Smooth muscle cell (in vitro differentiated cells): Measurements from ENCODE around the gene R3HCC1L. TPM values are rescaled to one million over a fixed set of nuclear protein-coding genes. Genes with fewer than 3 reads are reported as not detected.

Experiments
- DNase-seq: peaks from one replicate; lab custom pipeline; 2025; ENCODE audit not compliant: unreplicated experiment; lab: John Stamatoyannopoulos, UW
- H2AFZ ChIP-seq: fragments of 200-600 bp; sonication (generic); 2 replicates; pipeline ENCODE4 v1.6.0; 2016; ENCODE audit warnings: antibody characterized with exemption, low read depth, mild to moderate bottlenecking
- H3F3A ChIP-seq: fragments of 200-600 bp; sonication (generic); 2 replicates; pipeline ENCODE4 v1.6.0; 2017; ENCODE audit warnings: antibody characterized with exemption, low read depth
- H3K27ac ChIP-seq: fragments of 200-600 bp; sonication (generic); 2 replicates; pipeline ENCODE4 v1.5.1; 2016; ENCODE audit warnings: low read depth, mild to moderate bottlenecking
- H3K27me3 ChIP-seq: fragments of 200-600 bp; sonication (generic); 2 replicates; pipeline ENCODE4 v1.6.1; 2016; ENCODE audit warnings: low read depth, mild to moderate bottlenecking
- H3K36me3 ChIP-seq: fragments of 200-600 bp; sonication (generic); 2 replicates; pipeline ENCODE4 v1.5.1; 2016; ENCODE audit warnings: low read depth
- H3K4me1 ChIP-seq: fragments of 200-600 bp; sonication (generic); 2 replicates; pipeline ENCODE4 v1.5.1; 2016; ENCODE audit warnings: low read depth
- H3K4me2 ChIP-seq: fragments of 200-600 bp; sonication (generic); 2 replicates; pipeline ENCODE4 v1.6.0; 2016; ENCODE audit warnings: mild to moderate bottlenecking
- H3K4me3 ChIP-seq: fragments of 200-600 bp; sonication (generic); 2 replicates; pipeline ENCODE4 v1.5.1; 2016; ENCODE audit warnings: mild to moderate bottlenecking
- H3K79me2 ChIP-seq: fragments of 200-600 bp; sonication (generic); 2 replicates; pipeline ENCODE4 v1.6.0; 2016; ENCODE audit warnings: low read depth, mild to moderate bottlenecking
- H3K9ac ChIP-seq: fragments of 200-600 bp; sonication (generic); 2 replicates; pipeline ENCODE4 v1.6.0; 2016; ENCODE audit warnings: low read depth
- H3K9me3 ChIP-seq: fragments of 200-600 bp; sonication (generic); replicated peaks from 2 replicates; pipeline ENCODE4 v1.5.1; 2016; ENCODE audit warnings: low read depth
- H4K20me1 ChIP-seq: fragments of 200-600 bp; sonication (generic); 2 replicates; pipeline ENCODE4 v1.6.0; 2016; ENCODE audit warnings: low read depth
- WGBS: methylation state at CpG from one replicate; pipeline ENCODE4 v1.1.7; 2016; ENCODE audit warnings: low lambda C conversion rate; 5-methylcytosine and 5-hydroxymethylcytosine counted together
- polyA plus RNA-seq: library from polyadenylated mRNA; unstranded; fragments of >200 nt; fragmentation: Nextera tagmentation; extraction: Ambion mirVana; gene quantifications from 2 replicates; pipeline ENCODE4 v1.2.1, GENCODE V29; 2016
- total RNA-seq: library from RNA; depleted of rRNA; stranded (reverse); fragments of >200 nt; gene quantifications from 2 replicates; pipeline ENCODE4 v1.2.3, GENCODE V29; 2014
- TF ChIP-seq, protein P1 (sequence below): fragments of 200-600 bp; sonication (generic); IDR thresholded peaks from 2 replicates; pipeline ENCODE4 v1.5.1; 2017; ENCODE audit warnings: borderline replicate concordance, mild to moderate bottlenecking, antibody characterized with exemption; ENCODE audit not compliant: insufficient read depth, poor library complexity, severe bottlenecking

Gene R3HCC1L
- total and polyA plus RNA-seq, 2 experiments from 2014 or later: 11.4 to 12.2 TPM

DNA sequence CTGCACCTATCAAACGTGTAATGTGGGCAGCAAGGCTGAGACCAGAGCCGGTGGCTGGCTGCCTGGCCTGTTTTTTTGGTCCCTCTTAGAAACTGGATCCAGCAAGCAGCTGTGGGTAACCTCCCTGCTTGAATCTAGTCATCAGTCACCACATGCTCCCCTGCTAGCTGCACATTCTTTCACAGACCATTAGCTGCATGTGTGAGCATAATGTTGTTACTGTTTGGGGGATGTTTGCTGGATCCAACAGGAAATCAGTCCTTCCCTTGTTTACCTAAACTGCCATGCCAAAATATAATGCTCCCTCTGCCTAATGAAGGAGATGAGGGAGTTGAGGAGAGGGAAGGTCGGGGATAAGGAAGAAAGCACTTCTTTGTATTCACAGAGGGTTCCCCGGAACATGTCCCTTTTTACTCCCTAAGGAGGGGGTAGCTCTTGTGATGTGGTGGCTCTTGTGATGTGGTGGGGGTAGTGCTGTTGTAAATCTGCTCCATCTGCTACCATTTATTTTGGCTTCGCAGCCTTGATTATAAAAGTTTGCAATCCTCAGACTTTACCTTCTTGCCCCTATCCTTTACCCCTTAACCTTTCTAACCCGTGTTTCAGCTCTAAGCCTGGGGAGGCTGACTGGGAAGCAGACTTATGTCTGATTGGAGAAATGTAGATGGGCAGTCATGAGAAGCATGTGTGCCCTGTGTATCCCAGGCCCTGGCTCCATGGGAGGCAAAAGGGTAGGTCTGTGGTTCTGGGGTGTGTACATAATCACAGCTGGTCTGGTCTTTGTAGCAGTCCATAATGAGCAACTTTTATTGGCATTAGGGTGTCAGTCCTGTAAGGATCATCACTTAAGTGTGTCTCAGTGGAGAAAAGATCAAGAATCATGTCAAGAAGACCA is 112.7 kb downstream of the R3HCC1L start:
- no peaks in the 10 kb centered on the region for H3K9me3 ChIP-seq
- no peaks in the 10 kb centered on the region for H3K79me2 ChIP-seq
- H3K9ac ChIP-seq: no peak overlapping the region
- TF ChIP-seq, protein P1, sequence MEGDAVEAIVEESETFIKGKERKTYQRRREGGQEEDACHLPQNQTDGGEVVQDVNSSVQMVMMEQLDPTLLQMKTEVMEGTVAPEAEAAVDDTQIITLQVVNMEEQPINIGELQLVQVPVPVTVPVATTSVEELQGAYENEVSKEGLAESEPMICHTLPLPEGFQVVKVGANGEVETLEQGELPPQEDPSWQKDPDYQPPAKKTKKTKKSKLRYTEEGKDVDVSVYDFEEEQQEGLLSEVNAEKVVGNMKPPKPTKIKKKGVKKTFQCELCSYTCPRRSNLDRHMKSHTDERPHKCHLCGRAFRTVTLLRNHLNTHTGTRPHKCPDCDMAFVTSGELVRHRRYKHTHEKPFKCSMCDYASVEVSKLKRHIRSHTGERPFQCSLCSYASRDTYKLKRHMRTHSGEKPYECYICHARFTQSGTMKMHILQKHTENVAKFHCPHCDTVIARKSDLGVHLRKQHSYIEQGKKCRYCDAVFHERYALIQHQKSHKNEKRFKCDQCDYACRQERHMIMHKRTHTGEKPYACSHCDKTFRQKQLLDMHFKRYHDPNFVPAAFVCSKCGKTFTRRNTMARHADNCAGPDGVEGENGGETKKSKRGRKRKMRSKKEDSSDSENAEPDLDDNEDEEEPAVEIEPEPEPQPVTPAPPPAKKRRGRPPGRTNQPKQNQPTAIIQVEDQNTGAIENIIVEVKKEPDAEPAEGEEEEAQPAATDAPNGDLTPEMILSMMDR: no peak
- peaks cover 13% of the 10 kb centered on the region for H3K4me1 ChIP-seq
- H3K27me3 ChIP-seq: no peaks in the 10 kb centered on the region
- no peak for DNase-seq
- WGBS: 59% methylated on average over 6 of the region's 6 CpGs
- no peak overlapping the region for H3K27ac ChIP-seq
- no peak overlapping the region for H2AFZ ChIP-seq
- no peak overlapping the region for H3K4me2 ChIP-seq
- no peak overlapping the region for H3K4me3 ChIP-seq
- peaks cover 21% of the 10 kb centered on the region for H4K20me1 ChIP-seq
- peaks cover 25% of the 10 kb centered on the region for H3F3A ChIP-seq
- peaks cover 7% of the 10 kb centered on the region for H3K36me3 ChIP-seq

DNA sequence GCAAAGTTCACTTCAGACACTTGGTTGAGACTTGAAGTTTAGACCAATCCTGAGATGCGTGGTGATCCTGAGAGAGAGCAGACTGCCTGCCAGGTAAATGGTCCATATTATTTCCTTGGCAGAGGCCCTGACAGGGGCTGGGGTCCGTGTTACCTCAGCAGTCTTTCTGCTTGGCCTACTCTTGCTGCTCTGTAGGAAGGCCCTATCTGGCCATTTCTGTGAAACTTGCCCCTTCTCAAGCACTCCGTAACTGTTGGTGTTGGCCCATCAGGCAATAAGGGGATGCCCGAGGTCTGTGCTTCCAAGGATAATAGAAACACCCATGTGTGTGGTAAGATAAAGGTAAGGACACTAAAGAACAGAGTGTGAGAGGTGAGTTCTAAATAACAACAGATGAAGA is 113.6 kb downstream of the R3HCC1L start:
- Histone ChIP-seq H3K36me3 (peaks cover 7% of the 10 kb centered on the region), H3K9ac (no peak overlapping the region), H3K4me2 (no peak overlapping the region), H3K4me3 (no peak overlapping the region), H3K79me2 (no peaks in the 10 kb centered on the region), H2AFZ (no peak overlapping the region), H3K9me3 (no peaks in the 10 kb centered on the region), H3K27me3 (no peaks in the 10 kb centered on the region), H4K20me1 (peaks cover 18% of the 10 kb centered on the region), H3F3A (peaks cover 24% of the 10 kb centered on the region), H3K27ac (no peak overlapping the region), H3K4me1 (peaks cover 12% of the 10 kb centered on the region)
- WGBS: 97% methylated on average over 4 of the region's 4 CpGs
- TF ChIP-seq, protein P1: no peak
- no peak for DNase-seq

DNA sequence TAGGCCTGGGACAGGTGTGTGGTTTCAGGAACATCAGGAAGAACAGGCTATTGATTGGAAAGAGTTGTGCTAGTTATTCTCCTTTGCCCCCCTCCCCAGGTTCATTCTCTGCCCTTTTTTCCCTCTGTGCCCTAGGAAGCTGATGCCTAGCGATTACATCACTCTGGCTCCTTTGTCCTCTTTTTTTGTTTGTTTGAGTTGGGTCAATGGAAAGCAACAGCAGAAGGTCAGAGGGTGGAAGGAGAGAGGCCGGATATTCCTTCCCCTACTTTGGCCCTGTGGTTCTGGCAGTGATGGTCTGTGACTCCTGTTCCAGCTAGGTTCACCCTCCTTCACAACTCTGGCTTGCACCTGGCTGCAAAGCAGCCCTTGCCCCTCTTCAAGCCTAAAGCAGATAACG is 114.7 kb downstream of the R3HCC1L start:
- DNase-seq: no peak
- H3K27ac ChIP-seq: no peak overlapping the region
- H3K9ac ChIP-seq: no peak overlapping the region
- H4K20me1 ChIP-seq: peaks cover 11% of the 10 kb centered on the region
- no peaks in the 10 kb centered on the region for H3K79me2 ChIP-seq
- TF ChIP-seq, protein P1: no peak
- WGBS: 100% methylated on average over 3 of the region's 3 CpGs
- H3K36me3 ChIP-seq: peaks cover 7% of the 10 kb centered on the region
- no peak overlapping the region for H2AFZ ChIP-seq
- H3F3A ChIP-seq: peaks cover 16% of the 10 kb centered on the region
- H3K4me1 ChIP-seq: peaks cover 7% of the 10 kb centered on the region
- H3K4me2 ChIP-seq: no peak overlapping the region
- H3K27me3 ChIP-seq: no peaks in the 10 kb centered on the region
- no peaks in the 10 kb centered on the region for H3K9me3 ChIP-seq
- H3K4me3 ChIP-seq: no peak overlapping the region
